Lung (tissue), 12 donors: ENCODE data around the gene EPAS1. TPM values are rescaled to one million over a fixed set of nuclear protein-coding genes. Genes with fewer than 3 reads are reported as not detected.

Experiments
- ATAC-seq: fragments of 200-7000 bp; cut with Tn5 transposase; one replicate; pipeline ENCODE4 v1.9.1; 2020; ENCODE audit warnings: moderate number of reproducible peaks; ENCODE audit not compliant: insufficient read depth, low FRiP score
- DNase-seq, 3 donors: peaks; one replicate each; pipeline ENCODE4 v3.0.0-alpha.2; 2013 to 2017
- H3K27ac ChIP-seq, 2 donors: one replicate each; pipeline ENCODE4 v1.5.1; 2013; ENCODE audit warnings: mild to moderate bottlenecking in 2 of 2, moderate library complexity in 2 of 2, control low read depth in 1 of 2, inconsistent platforms in 1 of 2, low read depth in 1 of 2, low read length in 1 of 2
- H3K27me3 ChIP-seq, 3 donors: one replicate each; pipeline ENCODE4 v1.5.1; 2013; ENCODE audit warnings: low read length in 2 of 3; ENCODE audit not compliant: control insufficient read depth in 3 of 3, insufficient read depth in 3 of 3
- H3K36me3 ChIP-seq, 4 donors: one replicate each; pipeline ENCODE4 v1.5.1; 2013; ENCODE audit warnings: low read length in 4 of 4, mild to moderate bottlenecking in 1 of 4, moderate library complexity in 1 of 4; ENCODE audit not compliant: control insufficient read depth in 4 of 4, insufficient read depth in 4 of 4
- H3K4me1 ChIP-seq, 5 donors: one replicate each; pipeline ENCODE4 v1.5.1; 2013; ENCODE audit warnings: low read length in 5 of 5, mild to moderate bottlenecking in 2 of 5, moderate library complexity in 1 of 5; ENCODE audit not compliant: control insufficient read depth in 5 of 5, insufficient read depth in 5 of 5
- H3K4me3 ChIP-seq: one replicate; pipeline ENCODE4 v1.5.1; 2013; ENCODE audit warnings: mild to moderate bottlenecking, control low read depth, moderate library complexity
- H3K9ac ChIP-seq, 2 donors: one replicate each; pipeline ENCODE4 v1.5.1; 2013; ENCODE audit warnings: low read length in 2 of 2, control low read depth in 1 of 2; ENCODE audit not compliant: insufficient read depth in 1 of 2
- H3K9me3 ChIP-seq, 4 donors: one replicate each; pipeline ENCODE4 v1.5.1; 2013; ENCODE audit warnings: low read length in 3 of 4, mild to moderate bottlenecking in 1 of 4, moderate library complexity in 1 of 4; ENCODE audit not compliant: control insufficient read depth in 4 of 4, insufficient read depth in 3 of 4
- CTCF ChIP-seq: IDR thresholded peaks from 2 replicates; pipeline ENCODE4 v1.5.1; 2012; ENCODE audit warnings: mild to moderate bottlenecking; ENCODE audit errors: control extremely low read depth, extremely low read depth
- WGBS, 2 donors: extraction: QIAGEN DNeasy Blood & Tissue Kit; methylation state at CpG; one replicate each; pipeline ENCODE4 v1.1.7; 2013; 5-methylcytosine and 5-hydroxymethylcytosine counted together
- polyA plus RNA-seq, 2 donors: library from polyadenylated mRNA; stranded (reverse); fragments of 200-250 nt; gene quantifications; one replicate each; pipeline ENCODE4 v1.2.1, GENCODE V29; 2013
- total RNA-seq, 2 donors: library from RNA; depleted of rRNA in 1 of 2; stranded (reverse); fragments of >200 nt in 1 of 2; gene quantifications; one replicate each; pipeline ENCODE4 v1.2.1, GENCODE V29; 2014 to 2021
- donor health status: control.
- donor health status: control.
- donor health status: Bipolar disorder and iron deficiency.
- donor health status: healthy.
- donor health status: DM: yes; HTN: yes; CAD: no.

The EPAS1 gene
- total and polyA plus RNA-seq, 4 donors = 233 to 1,051 (median 381) TPM

GRCh38 chr2:46319711-46320110 lies 22.5 kb downstream of the EPAS1 start:
- H3K9me3 ChIP-seq = no peaks in the 10 kb centered on the region
- H3K9ac ChIP-seq = no peak overlapping the region
- 43 to 77% methylated on average over 5 of the region's 5 CpGs for WGBS, 2 donors
- no peak for TF ChIP-seq CTCF
- ATAC-seq (no peak), DNase-seq (no peak)
- H3K27ac ChIP-seq = peak overlapping the region in 1 of 2 donors; percentile 54
- H3K4me3 ChIP-seq = no peak overlapping the region
- no peaks in the 10 kb centered on the region for H3K36me3 ChIP-seq
- peaks cover 12 to 57% (median 18%) of the 10 kb centered on the region in 5 donors for H3K4me1 ChIP-seq
- H3K27me3 ChIP-seq = no peaks in the 10 kb centered on the region

- Histone ChIP-seq H3K36me3 (no peaks in the 10 kb centered on the region), H3K4me3 (no peak overlapping the region), H3K27ac (peak overlapping the region in 1 of 2 donors; percentile 71), H3K9me3 (no peaks in the 10 kb centered on the region), H3K4me1 (peaks cover 11 to 59% (median 15%) of the 10 kb centered on the region in 5 donors), H3K9ac (peak overlapping the region in 1 of 2 donors; percentile 29), H3K27me3 (no peaks in the 10 kb centered on the region)
- no peak for ATAC-seq
- 36 to 65% methylated on average over 8 of the region's 8 CpGs for WGBS, 2 donors
- peak; percentile 36 to 62 (median 54) for DNase-seq
- no peak for TF ChIP-seq CTCF
Measured at GRCh38 chr2:46320141-46320567, 22.9 kb downstream of the EPAS1 start.

- Histone ChIP-seq H3K9ac (no peak overlapping the region), H3K27me3 (no peaks in the 10 kb centered on the region), H3K4me3 (no peak overlapping the region), H3K4me1 (peaks cover 18 to 74% (median 24%) of the 10 kb centered on the region in 5 donors), H3K36me3 (no peaks in the 10 kb centered on the region), H3K9me3 (no peaks in the 10 kb centered on the region), H3K27ac (peak overlapping the region in 1 of 2 donors; percentile 6)
- TF ChIP-seq CTCF = no peak
- ATAC-seq (no peak), DNase-seq (no peak)
- 52 to 56% methylated on average over 4 of the region's 4 CpGs for WGBS, 2 donors
Measured at GRCh38 chr2:46323730-46324129, 26.5 kb downstream of the EPAS1 start.
